IPS-20b (cell line): ENCODE data around the gene UBAP1L.
"Not testable (repeated sequence)": the region's sequence is repeated elsewhere in the genome, so short reads cannot be mapped to it uniquely, and the experiment has no call there.

Experiments used
- H3K27ac ChIP-seq: one replicate; pipeline ENCODE4 v1.5.1; 2013; ENCODE audit warnings: low read length
- H3K27me3 ChIP-seq: 2 replicates; pipeline ENCODE4 v1.6.1; 2013; ENCODE audit warnings: mild to moderate bottlenecking, low read length, inconsistent platforms; ENCODE audit not compliant: insufficient read depth
- H3K36me3 ChIP-seq: 2 replicates; pipeline ENCODE4 v1.6.1; 2013; ENCODE audit warnings: low read depth, mild to moderate bottlenecking, inconsistent platforms, low read length, moderate library complexity; ENCODE audit not compliant: insufficient read depth
- H3K4me1 ChIP-seq: 2 replicates; pipeline ENCODE4 v1.6.1; 2013; ENCODE audit warnings: mild to moderate bottlenecking, control low read depth, inconsistent platforms, low read length, moderate library complexity; ENCODE audit not compliant: insufficient read depth
- H3K4me3 ChIP-seq: 2 replicates; pipeline ENCODE4 v1.5.1; 2013; ENCODE audit warnings: mild to moderate bottlenecking, low read length, inconsistent platforms
- H3K9ac ChIP-seq: 2 replicates; pipeline ENCODE4 v1.6.1; 2013; ENCODE audit warnings: low read depth, mild to moderate bottlenecking, inconsistent platforms, low read length, moderate library complexity
- H3K9me3 ChIP-seq: 2 replicates; pipeline ENCODE4 v1.6.1; 2013; ENCODE audit warnings: mild to moderate bottlenecking, low read depth, low read length, inconsistent platforms; ENCODE audit not compliant: insufficient read depth

The UBAP1L gene

DNA sequence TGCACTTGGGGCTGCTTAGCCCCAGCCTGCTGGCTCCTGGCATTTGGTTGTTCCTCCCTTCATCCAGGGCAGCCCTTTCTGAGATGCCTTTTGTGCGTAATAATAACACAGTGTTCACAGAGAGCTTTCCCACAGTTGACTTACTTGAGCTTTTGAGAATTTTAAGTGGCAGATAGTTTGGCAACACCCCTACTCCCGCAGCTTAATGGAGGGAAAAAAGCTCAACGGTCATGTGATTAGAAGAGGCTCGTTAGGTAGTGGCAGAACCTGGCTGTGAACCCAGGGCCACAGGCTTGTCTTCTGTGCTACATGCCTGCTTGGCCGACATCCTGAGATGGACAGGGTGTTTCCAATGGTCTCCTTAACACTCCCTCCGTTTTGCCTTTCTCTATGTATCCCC is 33.7 kb downstream of the UBAP1L start:
- no peaks in the 10 kb centered on the region for H3K9me3 ChIP-seq
- no peak overlapping the region for H3K9ac ChIP-seq
- peaks cover 37% of the 10 kb centered on the region for H3K27me3 ChIP-seq
- no peak overlapping the region for H3K27ac ChIP-seq
- peaks cover 27% of the 10 kb centered on the region for H3K4me1 ChIP-seq
- H3K4me3 ChIP-seq: no peak overlapping the region
- H3K36me3 ChIP-seq: no peaks in the 10 kb centered on the region

DNA sequence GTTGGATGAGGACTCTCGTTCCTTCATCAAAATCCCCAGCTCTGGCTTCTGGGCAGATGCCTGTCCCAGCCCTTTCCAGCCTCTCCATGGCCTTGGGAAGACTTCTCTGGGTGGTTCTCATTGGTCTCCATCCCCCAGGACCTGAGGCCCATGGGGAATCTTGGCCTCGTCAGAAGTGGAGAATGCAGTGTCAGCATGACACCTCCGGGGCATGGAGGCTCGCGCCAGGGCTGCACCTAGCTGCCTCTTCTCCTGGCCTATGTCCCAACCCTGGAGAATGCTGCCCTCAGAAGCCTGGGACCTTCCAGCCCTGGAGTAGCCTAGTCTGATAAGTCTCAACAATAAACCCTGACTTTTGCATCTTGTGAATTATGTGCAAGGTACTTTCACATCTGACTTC is 35.4 kb downstream of the UBAP1L start:
- Histone ChIP-seq H3K4me3 (no peak overlapping the region), H3K4me1 (peaks cover 26% of the 10 kb centered on the region), H3K27me3 (peaks cover 33% of the 10 kb centered on the region), H3K9ac (no peak overlapping the region), H3K36me3 (no peaks in the 10 kb centered on the region), H3K9me3 (no peaks in the 10 kb centered on the region), H3K27ac (no peak overlapping the region)

GRCh38 chr15:65077981-65078352 is 37.0 kb downstream of the UBAP1L start:
- Histone ChIP-seq H3K4me3 (no peak overlapping the region), H3K27ac (no peak overlapping the region), H3K36me3 (no peaks in the 10 kb centered on the region), H3K9ac (no peak overlapping the region), H3K9me3 (no peaks in the 10 kb centered on the region; the same call in 1 of the 2 replicates), H3K4me1 (peaks cover 10% of the 10 kb centered on the region), H3K27me3 (peaks cover 28% of the 10 kb centered on the region)

DNA sequence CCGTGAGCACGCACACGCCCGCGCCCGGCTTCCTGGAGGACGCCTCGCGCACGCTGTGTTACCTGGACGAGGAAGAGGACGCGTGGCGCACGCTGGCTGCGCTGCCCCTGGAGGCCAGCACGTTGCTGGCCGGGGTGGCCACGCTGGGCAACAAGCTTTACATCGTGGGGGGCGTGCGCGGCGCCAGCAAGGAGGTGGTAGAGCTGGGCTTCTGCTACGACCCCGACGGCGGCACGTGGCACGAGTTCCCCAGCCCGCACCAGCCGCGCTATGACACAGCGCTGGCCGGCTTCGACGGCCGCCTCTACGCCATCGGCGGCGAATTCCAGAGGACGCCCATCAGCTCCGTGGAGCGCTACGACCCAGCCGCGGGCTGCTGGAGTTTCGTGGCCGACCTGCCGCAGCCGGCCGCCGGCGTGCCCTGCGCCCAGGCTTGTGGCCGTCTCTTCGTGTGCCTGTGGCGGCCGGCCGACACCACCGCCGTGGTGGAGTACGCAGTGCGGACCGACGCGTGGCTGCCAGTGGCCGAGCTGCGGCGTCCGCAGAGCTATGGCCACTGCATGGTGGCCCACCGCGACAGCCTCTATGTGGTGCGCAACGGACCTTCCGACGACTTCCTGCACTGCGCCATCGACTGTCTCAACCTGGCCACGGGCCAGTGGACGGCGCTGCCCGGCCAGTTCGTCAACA is 37.6 kb downstream of the UBAP1L start:
- Histone ChIP-seq H3K4me1 (peaks cover 5% of the 10 kb centered on the region; the same call in 1 of the 2 replicates), H3K36me3 (no peaks in the 10 kb centered on the region), H3K4me3 (no peak overlapping the region), H3K9me3 (no peaks in the 10 kb centered on the region; the same call in none of the 2 replicates), H3K9ac (no peak overlapping the region), H3K27ac (no peak overlapping the region), H3K27me3 (peaks cover 25% of the 10 kb centered on the region)

GRCh38 chr15:65076486-65077290 is 38.3 kb downstream of the UBAP1L start, which contains the start of gene KBTBD13:
KBTBD13 (plus strand) TSS chr15:65076746; CDS start chr15:65076816, 70 bp downstream.
- Histone ChIP-seq H3K4me1 (no peaks in the 10 kb centered on the region; the same call in 1 of the 2 replicates), H3K9ac (no peak within 1 kb of the TSS), H3K9me3 (no peaks in the 10 kb centered on the region; the same call in none of the 2 replicates), H3K27ac (no peak within 1 kb of the TSS), H3K36me3 (no peaks in the 10 kb centered on the region), H3K27me3 (peaks cover 17% of the 10 kb centered on the region; the same call in 1 of the 2 replicates), H3K4me3 (no peak within 1 kb of the TSS)

DNA sequence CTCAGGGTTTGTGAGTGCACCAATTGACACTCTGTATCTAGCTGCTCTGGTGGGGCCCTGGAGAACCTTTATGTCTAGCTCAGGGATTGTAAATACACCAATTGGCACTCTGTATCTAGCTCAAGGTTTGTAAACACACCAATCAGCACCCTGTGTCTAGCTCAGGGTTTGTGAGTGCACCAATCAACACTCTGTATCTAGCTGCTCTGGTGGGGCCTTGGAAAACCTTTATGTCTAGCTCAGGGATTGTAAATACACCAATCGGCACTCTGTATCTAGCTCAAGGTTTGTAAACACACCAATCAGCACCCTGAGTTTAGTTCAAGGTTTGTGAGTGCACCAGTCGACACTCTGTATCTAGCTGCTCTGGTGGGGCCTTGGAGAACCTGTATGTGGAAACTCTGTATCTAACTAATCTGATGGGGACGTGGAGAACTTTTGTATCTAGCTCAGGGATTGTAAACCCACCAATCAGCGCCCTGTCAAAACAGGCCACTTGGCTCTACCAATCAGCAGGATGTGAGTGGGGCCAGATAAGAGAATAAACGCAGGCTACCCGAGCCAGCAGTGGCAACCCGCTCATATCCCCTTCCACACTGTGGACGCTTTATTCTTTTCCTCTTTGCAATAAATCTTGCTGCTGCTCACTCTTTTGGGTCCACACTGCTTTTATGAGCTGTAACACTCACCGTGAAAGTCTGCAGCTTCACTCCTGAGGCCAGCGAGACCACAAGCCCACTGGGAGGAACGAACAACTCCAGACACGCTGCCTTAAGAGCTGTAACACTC is 39.2 kb downstream of the UBAP1L start:
- not testable (repeated sequence) for H3K9ac ChIP-seq, H3K4me3 ChIP-seq, H3K27me3 ChIP-seq, H3K4me1 ChIP-seq, H3K27ac ChIP-seq, H3K36me3 ChIP-seq, H3K9me3 ChIP-seq

DNA sequence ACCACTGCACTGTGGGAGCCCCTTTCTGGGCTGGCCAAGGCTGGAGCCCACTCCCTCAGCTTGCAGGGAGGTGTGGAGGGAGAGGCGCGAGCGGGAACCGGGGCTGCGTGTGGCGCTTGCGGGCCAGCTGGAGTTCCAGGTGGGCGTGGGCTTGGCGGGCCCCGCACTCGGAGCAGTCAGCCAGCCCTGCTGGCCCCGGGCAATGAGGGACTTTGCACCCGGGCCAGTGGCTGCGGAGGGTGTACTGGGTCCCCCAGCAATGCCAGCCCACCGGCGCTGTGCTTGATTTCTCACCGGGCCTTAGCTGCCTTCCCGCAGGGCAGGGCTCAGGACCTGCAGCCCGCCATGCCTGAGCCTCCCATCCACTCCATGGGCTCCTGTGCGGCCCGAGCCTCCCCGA is 40.1 kb downstream of the UBAP1L start:
- H3K4me1 ChIP-seq, H3K36me3 ChIP-seq, H3K27ac ChIP-seq, H3K9me3 ChIP-seq, H3K27me3 ChIP-seq, H3K9ac ChIP-seq, H3K4me3 ChIP-seq: not testable (repeated sequence)

- no peaks in the 10 kb centered on the region; the same call in none of the 2 replicates for H3K9me3 ChIP-seq
- H3K36me3 ChIP-seq: no peaks in the 10 kb centered on the region
- no peak overlapping the region for H3K27ac ChIP-seq
- no peak overlapping the region for H3K9ac ChIP-seq
- H3K4me1 ChIP-seq: peaks cover 4% of the 10 kb centered on the region; the same call in 1 of the 2 replicates
- H3K27me3 ChIP-seq: peaks cover 12% of the 10 kb centered on the region; the same call in 1 of the 2 replicates
- no peak overlapping the region for H3K4me3 ChIP-seq
Measured at GRCh38 chr15:65072617-65073016, 42.4 kb downstream of the UBAP1L start.

GRCh38 chr15:65072027-65072426 is 43.0 kb downstream of the UBAP1L start:
- Histone ChIP-seq H3K27ac (no peak overlapping the region), H3K27me3 (peaks cover 18% of the 10 kb centered on the region), H3K4me3 (no peak overlapping the region), H3K9ac (no peak overlapping the region), H3K4me1 (peaks cover 8% of the 10 kb centered on the region; the same call in 1 of the 2 replicates), H3K9me3 (no peaks in the 10 kb centered on the region; the same call in none of the 2 replicates), H3K36me3 (no peaks in the 10 kb centered on the region)

DNA sequence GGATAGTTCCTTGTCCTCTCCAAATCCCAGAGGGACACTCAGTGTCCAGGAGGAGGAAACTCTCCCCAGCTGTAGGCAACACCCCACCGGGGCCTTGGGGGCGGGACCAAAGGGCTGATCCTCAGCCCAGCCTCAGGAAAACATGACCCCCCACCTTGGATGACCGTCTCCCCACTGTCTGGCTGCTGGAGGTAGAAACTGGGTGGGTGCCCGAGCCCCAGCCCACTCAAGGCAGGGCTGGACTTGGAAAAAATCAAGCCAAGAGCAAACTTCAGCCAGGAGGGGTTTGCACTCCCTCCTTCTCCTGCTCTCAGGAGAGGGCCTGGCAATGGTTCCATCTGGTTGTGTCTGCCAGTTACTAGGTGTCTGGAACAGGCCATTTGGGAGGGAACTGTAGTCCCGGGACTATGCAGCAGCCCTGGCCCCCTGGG is 43.6 kb downstream of the UBAP1L start:
- peaks cover 23% of the 10 kb centered on the region for H3K27me3 ChIP-seq
- H3K4me3 ChIP-seq: no peak overlapping the region
- H3K27ac ChIP-seq: no peak overlapping the region
- H3K9ac ChIP-seq: no peak overlapping the region
- H3K4me1 ChIP-seq: peaks cover 14% of the 10 kb centered on the region; the same call in 1 of the 2 replicates
- no peaks in the 10 kb centered on the region for H3K36me3 ChIP-seq
- no peaks in the 10 kb centered on the region; the same call in none of the 2 replicates for H3K9me3 ChIP-seq

DNA sequence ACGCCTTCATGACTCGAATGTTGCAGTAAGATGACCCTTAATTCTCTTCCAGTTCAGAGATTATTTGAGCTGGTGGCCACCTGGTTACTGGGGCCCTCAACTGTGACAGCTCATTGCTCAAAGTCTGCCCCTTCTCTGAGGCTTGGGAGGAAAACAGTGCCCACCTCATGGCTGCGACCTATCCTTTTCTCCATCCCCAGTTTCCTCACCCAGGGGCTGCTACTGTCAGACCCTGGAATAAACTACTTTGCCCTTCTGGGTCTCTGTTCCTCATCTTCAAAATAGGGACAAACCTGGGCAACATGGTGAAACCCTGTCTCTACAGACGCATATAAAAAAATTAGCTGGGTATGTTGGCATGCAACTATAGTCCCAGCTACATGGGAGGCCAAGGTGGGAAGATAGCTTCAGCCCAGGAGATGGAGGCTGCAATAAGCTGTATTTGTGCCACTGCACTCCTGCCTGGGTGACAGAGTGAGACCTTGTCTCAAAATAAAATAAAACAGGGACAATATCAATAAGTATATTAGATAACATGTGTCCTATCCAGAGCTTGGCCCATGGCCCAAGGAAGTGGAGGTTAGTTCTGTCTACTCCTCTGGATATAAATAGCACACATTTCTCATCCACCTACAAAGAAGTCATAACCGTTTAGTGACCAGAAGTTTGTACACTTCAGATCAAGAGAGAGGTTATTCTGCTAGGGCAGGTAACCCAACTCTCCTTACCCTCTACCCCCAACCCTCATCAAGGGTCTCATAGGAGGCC is 45.0 kb downstream of the UBAP1L start:
- Histone ChIP-seq H3K4me3 (no peak overlapping the region), H3K27ac (no peak overlapping the region), H3K9ac (no peak overlapping the region), H3K4me1 (peaks cover 21% of the 10 kb centered on the region; the same call in 1 of the 2 replicates), H3K9me3 (no peaks in the 10 kb centered on the region; the same call in none of the 2 replicates), H3K27me3 (peaks cover 23% of the 10 kb centered on the region), H3K36me3 (no peaks in the 10 kb centered on the region)
